ENCODE data around the gene CGRRF1.

DNA sequence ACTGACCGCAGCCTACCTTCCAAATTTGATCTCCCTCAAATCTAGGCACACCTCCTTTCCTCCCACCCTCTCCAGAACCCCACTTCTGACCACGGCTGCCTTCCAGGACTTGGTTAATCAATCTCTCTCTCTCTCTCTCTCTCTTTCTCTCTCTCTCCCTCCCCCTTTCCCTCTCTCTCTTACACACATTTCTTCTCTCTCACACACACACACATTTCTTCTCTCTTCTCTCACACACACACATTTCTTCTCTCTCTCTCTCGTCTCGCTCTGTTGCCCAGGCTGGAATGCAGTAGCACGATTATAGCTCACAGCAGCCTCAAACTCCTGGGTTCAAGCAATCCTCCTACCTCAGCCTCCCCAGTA is 20.4 kb upstream of the CGRRF1 start:
- TF ChIP-seq, protein P1, sequence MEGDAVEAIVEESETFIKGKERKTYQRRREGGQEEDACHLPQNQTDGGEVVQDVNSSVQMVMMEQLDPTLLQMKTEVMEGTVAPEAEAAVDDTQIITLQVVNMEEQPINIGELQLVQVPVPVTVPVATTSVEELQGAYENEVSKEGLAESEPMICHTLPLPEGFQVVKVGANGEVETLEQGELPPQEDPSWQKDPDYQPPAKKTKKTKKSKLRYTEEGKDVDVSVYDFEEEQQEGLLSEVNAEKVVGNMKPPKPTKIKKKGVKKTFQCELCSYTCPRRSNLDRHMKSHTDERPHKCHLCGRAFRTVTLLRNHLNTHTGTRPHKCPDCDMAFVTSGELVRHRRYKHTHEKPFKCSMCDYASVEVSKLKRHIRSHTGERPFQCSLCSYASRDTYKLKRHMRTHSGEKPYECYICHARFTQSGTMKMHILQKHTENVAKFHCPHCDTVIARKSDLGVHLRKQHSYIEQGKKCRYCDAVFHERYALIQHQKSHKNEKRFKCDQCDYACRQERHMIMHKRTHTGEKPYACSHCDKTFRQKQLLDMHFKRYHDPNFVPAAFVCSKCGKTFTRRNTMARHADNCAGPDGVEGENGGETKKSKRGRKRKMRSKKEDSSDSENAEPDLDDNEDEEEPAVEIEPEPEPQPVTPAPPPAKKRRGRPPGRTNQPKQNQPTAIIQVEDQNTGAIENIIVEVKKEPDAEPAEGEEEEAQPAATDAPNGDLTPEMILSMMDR (IDR thresholded peaks at IDR 0.05; ENCODE audit: low read depth, low read length, poor library complexity, severe bottlenecking), result no peak
- no peak for TF ChIP-seq EZH2phosphoT487 (IDR thresholded peaks at IDR 0.05; ENCODE audit: borderline replicate concordance, low read length)
